H1 (cell line): Measurements from ENCODE around the gene DDN. TPM values are rescaled to one million over a fixed set of nuclear protein-coding genes. Genes with fewer than 3 reads are reported as not detected.

Experiments
- CTCF ChIA-PET: fragments of 300-600 bp; sonication (Branson Sonifier 250); formaldehyde crosslinking; loops from one replicate; lab custom pipeline; 2021; ENCODE audit not compliant: partially characterized antibody; lab: Charles Lee
- POLR2A ChIA-PET: fragments of 300-600 bp; sonication (Branson Sonifier 250); formaldehyde crosslinking; loops from one replicate; lab custom pipeline; 2021; ENCODE audit warnings: inconsistent platforms; ENCODE audit not compliant: partially characterized antibody; lab: Charles Lee
- DNase-seq, 2 experiments: peaks; one replicate each; pipeline versions ENCODE4 v3.0.0 to v3.0.0-alpha.2; 2010 to 2022; ENCODE audit warnings: low spot score in 2 of 2, low read depth in 1 of 2, mixed read lengths in 1 of 2
- FAIRE-seq: peaks from 2 replicates; lab custom pipeline; 2011; peaks lifted over from hg19 to GRCh38; lab: Jason Lieb, UNC
- H2AFZ ChIP-seq: 2 replicates; pipeline ENCODE4 v1.8.1; 2012; ENCODE audit warnings: low read length, inconsistent platforms
- H2AK5ac ChIP-seq: 2 replicates; pipeline ENCODE4 v1.6.1; 2013; ENCODE audit warnings: low read depth, low read length
- H2BK120ac ChIP-seq: replicated peaks from 2 replicates; pipeline ENCODE3; 2013; ENCODE audit warnings: low read depth, low read length, inconsistent platforms
- H2BK12ac ChIP-seq: 2 replicates; pipeline ENCODE4 v1.6.1; 2013; ENCODE audit warnings: low read depth, low read length
- H2BK15ac ChIP-seq: 2 replicates; pipeline ENCODE4 v1.6.1; 2013; ENCODE audit warnings: low read length
- H2BK20ac ChIP-seq: 2 replicates; pipeline ENCODE4 v1.6.1; 2013; ENCODE audit warnings: low read length
- H2BK5ac ChIP-seq: 2 replicates; pipeline ENCODE4 v1.6.1; 2013; ENCODE audit warnings: low read depth, low read length
- H3K14ac ChIP-seq: 2 replicates; pipeline ENCODE4 v1.6.1; 2013; ENCODE audit warnings: inconsistent platforms; ENCODE audit not compliant: insufficient read length
- H3K18ac ChIP-seq: 2 replicates; pipeline ENCODE4 v1.6.1; 2013; ENCODE audit warnings: low read length; ENCODE audit errors: extremely low read depth
- H3K23ac ChIP-seq: 2 replicates; pipeline ENCODE4 v1.6.1; 2013; ENCODE audit warnings: inconsistent platforms; ENCODE audit not compliant: insufficient read length
- H3K23me2 ChIP-seq: 2 replicates; pipeline ENCODE4 v1.6.1; 2013; ENCODE audit warnings: low read depth, low read length
- H3K27ac ChIP-seq: 2 replicates; pipeline ENCODE4 v1.6.1; 2011; ENCODE audit warnings: low read depth, low read length, inconsistent platforms
- H3K27me3 ChIP-seq, 4 experiments: replicated peaks in 1 of 4; 1 replicate in 1 of 4; 2 replicates in 3 of 4; pipeline versions ENCODE4 v1.6.1 to v1.8.1; 2011 to 2013; ENCODE audit warnings: low read length in 3 of 4, mild to moderate bottlenecking in 3 of 4, inconsistent platforms in 2 of 4, mixed read lengths in 2 of 4, moderate library complexity in 1 of 4; ENCODE audit not compliant: control insufficient read depth in 3 of 4, insufficient read depth in 3 of 4; ENCODE audit errors: extremely low read depth in 1 of 4
- H3K36me3 ChIP-seq, 4 experiments: 2 replicates each; pipeline versions ENCODE4 v1.6.1 to v1.8.1; 2011 to 2013; ENCODE audit warnings: mild to moderate bottlenecking in 4 of 4, low read length in 3 of 4, moderate library complexity in 2 of 4, control low read depth in 1 of 4, inconsistent platforms in 1 of 4; ENCODE audit not compliant: insufficient read depth in 4 of 4, control insufficient read depth in 2 of 4
- H3K4ac ChIP-seq: replicated peaks from 2 replicates; pipeline ENCODE3; 2013; ENCODE audit warnings: low read length, low read depth, mixed read lengths, inconsistent platforms; ENCODE audit not compliant: insufficient read length
- H3K4me1 ChIP-seq, 4 experiments: replicated peaks in 1 of 4; 1 replicate in 1 of 4; 2 replicates in 3 of 4; pipeline versions ENCODE4 v1.6.1 to v1.8.1; 2011 to 2013; ENCODE audit warnings: low read length in 3 of 4, inconsistent platforms in 2 of 4, mixed read lengths in 1 of 4; ENCODE audit not compliant: insufficient read depth in 4 of 4, control insufficient read depth in 3 of 4
- H3K4me2 ChIP-seq, 2 experiments: 2 replicates each; pipeline versions ENCODE4 v1.6.1 to v1.8.1; 2011 to 2013; ENCODE audit warnings: low read depth in 2 of 2, low read length in 2 of 2, control low read depth in 1 of 2, inconsistent platforms in 1 of 2, mild to moderate bottlenecking in 1 of 2; ENCODE audit not compliant: insufficient read depth in 1 of 2
- H3K4me3 ChIP-seq, 4 experiments: fragments of 200-600, 300-600 bp in 1 of 4; sonication (generic), shearing (Covaris generic), sonication (Bioruptor Twin) in 1 of 4; 2 replicates each; pipeline versions ENCODE4 v1.5.1 to v1.8.1; 2011 to 2016; ENCODE audit warnings: low read length in 4 of 4, low read depth in 3 of 4, control low read depth in 2 of 4, inconsistent platforms in 2 of 4, mild to moderate bottlenecking in 2 of 4, mixed read lengths in 1 of 4, moderate library complexity in 1 of 4; ENCODE audit not compliant: insufficient read depth in 2 of 4; ENCODE audit errors: extremely low read depth in 1 of 4
- H3K56ac ChIP-seq: replicated peaks from 2 replicates; pipeline ENCODE3; 2013; ENCODE audit warnings: low read depth, mild to moderate bottlenecking, mixed read lengths, low read length, inconsistent platforms; ENCODE audit not compliant: insufficient read length
- H3K79me1 ChIP-seq: 2 replicates; pipeline ENCODE4 v1.6.1; 2013; ENCODE audit warnings: low read depth, low read length, control low read depth
- H3K79me2 ChIP-seq, 2 experiments: 2 replicates each; pipeline versions ENCODE4 v1.6.1 to v1.8.1; 2012 to 2013; ENCODE audit warnings: low read length in 2 of 2, mild to moderate bottlenecking in 2 of 2, inconsistent platforms in 1 of 2; ENCODE audit not compliant: insufficient read depth in 2 of 2, control insufficient read depth in 1 of 2
- H3K9ac ChIP-seq, 4 experiments: replicated peaks in 1 of 4; 1 replicate in 1 of 4; 2 replicates in 3 of 4; pipeline versions ENCODE4 v1.6.1 to v1.8.1; 2011 to 2013; ENCODE audit warnings: low read depth in 3 of 4, low read length in 3 of 4, control low read depth in 2 of 4, mild to moderate bottlenecking in 2 of 4, moderate library complexity in 2 of 4, inconsistent platforms in 1 of 4; ENCODE audit errors: extremely low read depth in 1 of 4
- H3K9me3 ChIP-seq, 2 experiments: 2 replicates each; pipeline versions ENCODE4 v1.6.1 to v1.8.1; 2012 to 2013; ENCODE audit warnings: mild to moderate bottlenecking in 2 of 2, moderate library complexity in 2 of 2, control low read depth in 1 of 2, inconsistent platforms in 1 of 2, low read depth in 1 of 2, low read length in 1 of 2, mixed read lengths in 1 of 2; ENCODE audit not compliant: insufficient read depth in 2 of 2
- H4K20me1 ChIP-seq, 2 experiments: replicated peaks in 1 of 2; 2 replicates each; pipeline versions ENCODE3 to v1.8.1; 2011 to 2013; ENCODE audit warnings: inconsistent platforms in 2 of 2, low read length in 2 of 2, mild to moderate bottlenecking in 1 of 2; ENCODE audit not compliant: insufficient read depth in 2 of 2, control insufficient read depth in 1 of 2
- H4K5ac ChIP-seq: 2 replicates; pipeline ENCODE4 v1.6.1; 2013; ENCODE audit warnings: low read length, low read depth, mixed read lengths, inconsistent platforms; ENCODE audit not compliant: insufficient read length
- H4K8ac ChIP-seq: 2 replicates; pipeline ENCODE4 v1.8.0; 2013; ENCODE audit warnings: mild to moderate bottlenecking, moderate library complexity, low read length, inconsistent platforms; ENCODE audit not compliant: insufficient read depth; ENCODE audit errors: extremely low read depth
- H4K91ac ChIP-seq: replicated peaks from 2 replicates; pipeline ENCODE3; 2013; ENCODE audit warnings: low read length, mixed read lengths, inconsistent platforms; ENCODE audit not compliant: insufficient read length
- PHF8 ChIP-seq: fragments of 200-600 bp; sonication (generic); conservative IDR thresholded peaks from 2 replicates; pipeline ENCODE4 v1.7.1; 2012; ENCODE audit warnings: low read depth, mild to moderate bottlenecking, inconsistent platforms, low read length, moderate library complexity
- SUZ12 ChIP-seq: fragments of 200-600 bp; sonication (generic); IDR thresholded peaks from 2 replicates; pipeline ENCODE4 v1.6.1; 2012; ENCODE audit warnings: mild to moderate bottlenecking, inconsistent platforms, low read length, moderate library complexity, mixed read lengths
- polyA plus RNA-seq, 7 experiments: library from polyadenylated mRNA; depleted of rRNA in 3 of 7; stranded (reverse) in 5 of 7; unstranded in 2 of 7; fragments of >200 nt in 5 of 7; fragments of 200-250 nt in 2 of 7; gene quantifications; 1 replicate in 5 of 7; 2 replicates in 1 of 7; 4 replicates in 1 of 7; pipeline versions ENCODE4 v1.2.1 to v1.2.3, GENCODE V29; 2011 to 2013; ENCODE audit warnings: missing spikeins in 2 of 7, mixed read lengths in 2 of 7
- total RNA-seq: library from RNA; stranded (reverse); fragmentation: NEBNext Ultra II Directional; extraction: Animal tissue kit (Norgen Biotek cat#: 25700); gene quantifications from 2 replicates; pipeline ENCODE4 v1.2.1, GENCODE V29; 2021

The DDN gene
- total and polyA plus RNA-seq, 2 of the 8 experiments (the other 6 are each of a cell fraction or from before 2014, with no cell fraction given): 0.14 to 0.30 TPM

DNA sequence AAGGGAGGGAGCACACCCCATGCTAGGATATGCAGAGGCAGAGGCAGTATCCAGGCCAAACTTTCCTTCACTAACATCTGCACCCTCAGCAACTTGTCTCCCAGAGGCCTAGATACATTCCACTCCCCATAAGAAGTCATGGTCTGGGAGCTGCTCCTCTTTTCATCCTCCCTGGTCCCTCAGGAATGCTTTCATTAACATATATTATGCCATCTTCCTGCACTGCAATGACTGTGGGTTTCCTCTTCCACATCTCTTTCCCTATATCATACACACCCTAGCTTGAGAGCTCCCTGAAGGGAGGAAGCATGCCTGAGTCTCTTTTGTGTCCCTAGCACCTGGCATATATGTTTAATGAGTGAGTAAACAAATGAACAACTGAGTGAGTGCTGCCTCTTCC is 8.6 kb downstream of the DDN start:
- no peak overlapping the region for H2BK20ac ChIP-seq
- no peak overlapping the region for H2BK5ac ChIP-seq
- H3K79me2 ChIP-seq: no peaks in the 10 kb centered on the region
- H3K27ac ChIP-seq: no peak overlapping the region
- H2BK12ac ChIP-seq: no peak overlapping the region
- no peak overlapping the region for H2AK5ac ChIP-seq
- H3K27me3 ChIP-seq: peaks cover 19 to 55% (median 44%) of the 10 kb centered on the region in 4 experiments
- TF ChIP-seq SUZ12: no peak
- TF ChIP-seq PHF8: no peak
- no peak overlapping the region for H3K4me2 ChIP-seq
- no peak overlapping the region for H3K18ac ChIP-seq
- FAIRE-seq (no peak), DNase-seq (no peak)
- H3K4ac ChIP-seq: no peak overlapping the region
- ChIA-PET CTCF (interaction anchor here (0.6 to 40.8 kb wide), 6 partner anchors 1 to 357 kb away, joined by 4 to 1336 read pairs (median 110); partner anchors contain the start of genes ARF3, DDN, PRKAG1 and WNT1), POLR2A (interaction anchor here (1.0 to 1.4 kb wide), 4 partner anchors 22 to 125 kb away, joined by 3 to 4 read pairs (median 3); partner anchors contain the start of genes ARF3 and RND1)
- H2BK120ac ChIP-seq: no peak overlapping the region
- H4K5ac ChIP-seq: no peak overlapping the region
- H3K9ac ChIP-seq: no peak overlapping the region
- H2BK15ac ChIP-seq: no peak overlapping the region
- H3K9me3 ChIP-seq: no peaks in the 10 kb centered on the region
- H2AFZ ChIP-seq: no peak overlapping the region
- no peaks in the 10 kb centered on the region for H3K79me1 ChIP-seq
- no peak overlapping the region for H3K56ac ChIP-seq
- H3K23me2 ChIP-seq: no peaks in the 10 kb centered on the region; the same call in 1 of the 2 replicates
- H4K8ac ChIP-seq: no peak overlapping the region
- H4K91ac ChIP-seq: no peak overlapping the region
- no peak overlapping the region for H3K4me3 ChIP-seq
- peaks cover 2 to 6% (median 4%) of the 10 kb centered on the region in 4 experiments; a peak in 5 of 7 replicates for H3K4me1 ChIP-seq
- H4K20me1 ChIP-seq: peaks cover 0 to 4% of the 10 kb centered on the region in 2 experiments
- no peak overlapping the region for H3K14ac ChIP-seq
- H3K23ac ChIP-seq: no peak overlapping the region
- H3K36me3 ChIP-seq: no peaks in the 10 kb centered on the region
